ENCODE measurements around the gene MYO5B.

The MYO5B gene

DNA sequence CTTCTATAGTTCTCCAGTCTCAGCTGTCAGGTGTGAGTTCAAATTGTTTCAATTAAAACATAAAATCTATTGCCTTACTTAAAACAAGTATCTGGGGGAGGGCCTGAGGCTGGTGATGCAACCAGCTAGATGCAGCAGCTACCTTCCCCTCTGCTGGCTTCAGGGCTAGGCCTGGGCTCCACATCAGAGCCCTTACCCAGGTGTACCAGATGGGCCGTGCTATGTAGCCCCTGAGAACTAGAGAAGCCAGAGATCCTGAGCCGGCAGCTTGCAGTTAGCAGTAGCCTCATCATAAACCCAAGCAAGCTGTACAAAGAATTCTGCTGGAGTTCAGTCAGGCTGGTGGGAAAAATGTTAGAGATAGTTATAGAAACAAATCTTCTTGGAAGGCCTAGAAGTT, 284.0 kb downstream of the MYO5B start:
- H3K4me3 ChIP-seq (ENCODE audit: low read depth, low read length): no peak overlapping the region
- DNase-seq: no peak
- no peaks in the 10 kb centered on the region for H3K27me3 ChIP-seq (replicated peaks)
- in situ Hi-C loops (cut with HindIII; ENCODE audit: low pct_ligation_motif_present, low sequenced_read_pairs): no loop called here
- TF ChIP-seq, protein P1, sequence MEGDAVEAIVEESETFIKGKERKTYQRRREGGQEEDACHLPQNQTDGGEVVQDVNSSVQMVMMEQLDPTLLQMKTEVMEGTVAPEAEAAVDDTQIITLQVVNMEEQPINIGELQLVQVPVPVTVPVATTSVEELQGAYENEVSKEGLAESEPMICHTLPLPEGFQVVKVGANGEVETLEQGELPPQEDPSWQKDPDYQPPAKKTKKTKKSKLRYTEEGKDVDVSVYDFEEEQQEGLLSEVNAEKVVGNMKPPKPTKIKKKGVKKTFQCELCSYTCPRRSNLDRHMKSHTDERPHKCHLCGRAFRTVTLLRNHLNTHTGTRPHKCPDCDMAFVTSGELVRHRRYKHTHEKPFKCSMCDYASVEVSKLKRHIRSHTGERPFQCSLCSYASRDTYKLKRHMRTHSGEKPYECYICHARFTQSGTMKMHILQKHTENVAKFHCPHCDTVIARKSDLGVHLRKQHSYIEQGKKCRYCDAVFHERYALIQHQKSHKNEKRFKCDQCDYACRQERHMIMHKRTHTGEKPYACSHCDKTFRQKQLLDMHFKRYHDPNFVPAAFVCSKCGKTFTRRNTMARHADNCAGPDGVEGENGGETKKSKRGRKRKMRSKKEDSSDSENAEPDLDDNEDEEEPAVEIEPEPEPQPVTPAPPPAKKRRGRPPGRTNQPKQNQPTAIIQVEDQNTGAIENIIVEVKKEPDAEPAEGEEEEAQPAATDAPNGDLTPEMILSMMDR (IDR thresholded peaks at IDR 0.05; ENCODE audit: low read depth, low read length, missing control alignments): no peak
- no peaks in the 10 kb centered on the region for H3K36me3 ChIP-seq (replicated peaks)
- H3K27ac ChIP-seq: no peak overlapping the region

DNA sequence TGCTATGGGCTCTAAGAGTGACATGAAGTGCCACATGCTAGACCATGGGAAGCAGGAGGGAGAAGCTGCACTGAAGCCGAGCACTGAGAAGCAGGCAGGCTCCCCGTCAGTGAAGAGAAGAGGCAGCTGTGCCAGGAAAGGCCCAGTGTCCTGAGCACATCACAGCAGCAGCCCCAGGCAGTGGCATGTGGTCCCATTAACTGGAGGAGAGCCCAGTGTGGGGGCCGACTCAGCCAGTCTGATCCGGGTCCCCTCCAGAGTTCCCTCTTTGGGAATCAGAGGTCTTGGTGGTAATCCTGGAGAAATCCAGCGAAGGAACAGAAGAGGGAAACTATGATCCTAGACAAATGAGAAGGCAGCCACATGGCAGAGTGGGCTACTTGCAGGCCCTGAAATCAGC, 284.9 kb downstream of the MYO5B start:
- no peak for DNase-seq
- Histone ChIP-seq H3K4me3 (ENCODE audit: low read depth, low read length) (no peak overlapping the region), H3K27me3 (replicated peaks) (no peaks in the 10 kb centered on the region), H3K36me3 (replicated peaks) (no peaks in the 10 kb centered on the region), H3K27ac (no peak overlapping the region)
- in situ Hi-C loops (cut with HindIII; ENCODE audit: low pct_ligation_motif_present, low sequenced_read_pairs): no loop called here
- TF ChIP-seq, protein P1 (IDR thresholded peaks at IDR 0.05; ENCODE audit: low read depth, low read length, missing control alignments): no peak

DNA sequence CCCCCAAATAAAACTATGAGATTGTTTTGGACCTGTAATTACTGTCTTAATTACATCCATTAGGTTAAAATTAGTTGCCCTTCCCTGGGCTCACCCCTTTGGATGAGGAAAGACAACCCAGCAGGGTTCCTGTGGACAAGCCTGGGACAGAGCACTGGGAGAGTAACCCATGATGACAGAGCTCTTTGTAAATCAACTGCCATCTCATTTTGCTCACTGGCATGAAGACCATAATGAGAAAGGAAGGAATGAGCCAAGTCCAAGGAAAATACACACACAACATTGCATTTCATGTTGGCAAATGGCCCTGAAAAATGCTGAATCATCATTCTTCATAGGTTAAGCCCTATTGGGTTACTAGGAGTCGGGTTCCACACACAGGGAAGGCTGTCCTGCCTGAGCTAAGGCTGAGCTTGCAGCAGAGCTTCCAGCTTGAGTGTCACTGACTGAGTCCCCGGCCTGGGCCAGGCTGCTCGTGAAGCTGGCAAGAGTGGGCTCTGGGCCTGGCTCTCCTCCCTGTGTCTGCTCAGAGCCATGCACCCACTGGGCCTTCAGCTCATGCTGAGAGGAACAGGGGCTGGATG, 287.5 kb downstream of the MYO5B start:
- TF ChIP-seq, protein P1 (IDR thresholded peaks at IDR 0.05; ENCODE audit: low read depth, low read length, missing control alignments): no peak
- in situ Hi-C loops (cut with HindIII; ENCODE audit: low pct_ligation_motif_present, low sequenced_read_pairs): no loop called here
- H3K27ac ChIP-seq: no peak overlapping the region
- H3K4me3 ChIP-seq (ENCODE audit: low read depth, low read length): no peak overlapping the region
- no peaks in the 10 kb centered on the region for H3K36me3 ChIP-seq (replicated peaks)
- no peaks in the 10 kb centered on the region for H3K27me3 ChIP-seq (replicated peaks)
- no peak for DNase-seq

DNA sequence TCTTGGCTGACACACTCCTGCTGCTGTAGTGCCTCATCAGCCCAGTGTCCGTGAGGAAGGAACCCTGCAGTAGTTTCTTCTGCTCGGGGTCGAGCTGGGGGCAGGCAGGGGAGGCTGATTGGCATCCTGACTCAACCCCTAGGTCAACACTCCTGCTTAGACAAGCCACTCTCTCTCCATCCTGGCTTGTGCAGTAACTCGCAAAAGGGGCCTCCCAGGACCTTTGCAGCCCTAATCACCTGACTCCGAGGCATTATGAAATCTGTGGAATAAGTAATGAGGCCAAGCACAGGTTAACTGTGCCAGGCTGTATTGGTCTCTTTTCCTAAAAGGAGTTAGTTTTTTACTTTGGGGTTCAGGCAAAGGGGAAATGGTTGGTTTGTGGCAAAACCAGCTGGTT, 289.2 kb downstream of the MYO5B start:
- Histone ChIP-seq H3K36me3 (replicated peaks) (no peaks in the 10 kb centered on the region), H3K27me3 (replicated peaks) (no peaks in the 10 kb centered on the region), H3K27ac (no peak overlapping the region), H3K4me3 (ENCODE audit: low read depth, low read length) (no peak overlapping the region)
- in situ Hi-C loops (cut with HindIII; ENCODE audit: low pct_ligation_motif_present, low sequenced_read_pairs): no loop called here
- no peak for DNase-seq
- TF ChIP-seq, protein P1 (IDR thresholded peaks at IDR 0.05; ENCODE audit: low read depth, low read length, missing control alignments): no peak

DNA sequence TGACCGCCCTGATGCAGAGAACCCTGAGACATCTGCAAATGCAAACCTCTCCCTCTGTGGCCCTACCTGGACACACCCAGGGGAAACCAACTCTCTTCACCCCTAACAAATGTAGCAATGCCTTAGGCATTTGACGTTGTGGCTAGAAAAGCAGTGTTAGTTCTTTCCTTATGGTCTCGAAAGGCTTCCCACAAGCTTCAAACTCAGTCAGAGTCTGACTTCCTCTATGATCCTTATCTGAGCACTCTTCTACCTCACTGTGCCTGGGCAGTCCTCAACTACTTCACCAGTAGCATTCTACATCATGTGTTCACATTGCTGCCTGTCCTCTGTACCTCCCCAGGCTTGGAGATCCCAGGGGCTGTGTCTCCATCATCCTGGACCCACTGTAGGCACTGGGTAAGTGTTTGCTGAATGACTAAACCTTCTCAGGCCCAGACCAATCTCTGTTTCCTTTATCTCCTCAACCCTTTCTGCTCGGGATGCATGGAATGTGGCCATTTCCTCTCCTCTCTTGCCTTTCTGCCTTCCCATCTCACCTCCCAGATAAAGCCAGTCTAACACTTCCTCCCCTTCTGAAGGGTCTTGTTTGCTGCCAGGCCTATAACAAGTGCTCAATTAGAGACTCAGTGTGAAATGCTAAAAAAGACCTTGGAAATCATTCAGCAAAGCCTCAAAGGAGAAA, 289.9 kb downstream of the MYO5B start:
- Histone ChIP-seq H3K27me3 (replicated peaks) (no peaks in the 10 kb centered on the region), H3K36me3 (replicated peaks) (no peaks in the 10 kb centered on the region), H3K27ac (no peak overlapping the region), H3K4me3 (ENCODE audit: low read depth, low read length) (no peak overlapping the region)
- no peak for DNase-seq
- TF ChIP-seq, protein P1 (IDR thresholded peaks at IDR 0.05; ENCODE audit: low read depth, low read length, missing control alignments): no peak
- in situ Hi-C loops (cut with HindIII; ENCODE audit: low pct_ligation_motif_present, low sequenced_read_pairs): no loop called here
